K562 (cell line): ENCODE measurements around the gene OXSR1. TPM values are rescaled to one million over a fixed set of nuclear protein-coding genes. Genes with fewer than 3 reads are reported as not detected.

ENCODE experiments used
- AFF1 ChIP-seq, 2 experiments: fragments of 450-650 bp; IDR thresholded peaks; 2 replicates each; pipeline ENCODE4 v1.6.1; 2018; ENCODE audit warnings: mild to moderate bottlenecking in 2 of 2, low read depth in 1 of 2; ENCODE audit not compliant: partially characterized antibody in 2 of 2
- DMBX1 ChIP-seq: fragments of 250-450 bp; sonication (Bioruptor Pico); IDR thresholded peaks from 2 replicates; pipeline ENCODE4 v1.8.0; 2022; ENCODE audit warnings: inconsistent platforms, mild to moderate bottlenecking, moderate library complexity, borderline replicate concordance
- E2F3 ChIP-seq: fragments of 250-450 bp; sonication (Bioruptor Pico); IDR thresholded peaks from 2 replicates; pipeline ENCODE4 v1.4.0; 2020; ENCODE audit warnings: mild to moderate bottlenecking
- PHF21A ChIP-seq: fragments of 450-650 bp; IDR thresholded peaks from 2 replicates; pipeline ENCODE4 v1.6.1; 2017; ENCODE audit warnings: low read depth, borderline replicate concordance
- POLR3G ChIP-seq: IDR thresholded peaks from 2 replicates; pipeline ENCODE4 v1.6.1; 2011; ENCODE audit not compliant: insufficient read length, insufficient replicate concordance; ENCODE audit errors: extremely low read depth
- PRPF4 ChIP-seq: fragments of 200-400 bp; formaldehyde crosslinking; IDR thresholded peaks from one replicate; pipeline ENCODE4 v1.6.1; 2017; ENCODE audit warnings: low read length, low read depth, mild to moderate bottlenecking; ENCODE audit not compliant: insufficient read depth, poor library complexity, severe bottlenecking
- SOX6 ChIP-seq: fragments of 450-650 bp; IDR thresholded peaks from 2 replicates; pipeline ENCODE4 v1.6.1; 2014; ENCODE audit warnings: mild to moderate bottlenecking
- TBP ChIP-seq: optimal IDR thresholded peaks from 2 replicates; pipeline ENCODE3; 2011; ENCODE audit warnings: low read depth, low read length, improper control_type of control experiment
- U2AF1 ChIP-seq: fragments of 200-400 bp; formaldehyde crosslinking; optimal IDR thresholded peaks from 2 replicates; pipeline ENCODE3; 2017; ENCODE audit warnings: mild to moderate bottlenecking, low read depth, low read length, moderate library complexity
- ZBTB17 ChIP-seq: fragments of 450-650 bp; formaldehyde crosslinking; IDR thresholded peaks from 2 replicates; pipeline ENCODE4 v1.4.0; 2020; ENCODE audit warnings: mild to moderate bottlenecking
- polyA plus RNA-seq, 8 experiments: library from polyadenylated mRNA; depleted of rRNA in 4 of 8; stranded (reverse) in 5 of 8; unstranded in 3 of 8; fragments of >200 nt; fragmentation: Nextera tagmentation in 2 of 8; fragmentation: Illumina TruSeq in 1 of 8; extraction: Ambion mirVana in 2 of 8; extraction: Trizol in 1 of 8; gene quantifications; 2 replicates each; pipeline versions ENCODE4 v1.2.1 to v1.2.3, GENCODE V29; 2011 to 2014; ENCODE audit warnings: inconsistent platforms in 1 of 8, missing spikeins in 1 of 8
- total RNA-seq, 7 experiments: library from RNA; depleted of rRNA in 6 of 7; stranded (reverse); fragments of >200 nt in 6 of 7; fragmentation: Illumina TruSeq in 2 of 7; extraction: Trizol in 2 of 7; gene quantifications; 2 replicates each; pipeline versions ENCODE4 v1.2.1 to v1.2.3, GENCODE V29; 2011 to 2021; ENCODE audit warnings: low replicate concordance in 1 of 7
- TF ChIP-seq, protein P1 (sequence below): fragments of 450-650 bp; IDR thresholded peaks from 2 replicates; pipeline ENCODE4 v1.6.1; 2016; ENCODE audit warnings: low read depth
- TF ChIP-seq, protein P2 (sequence below): fragments of 450-650 bp; formaldehyde crosslinking; IDR thresholded peaks from 2 replicates; pipeline ENCODE4 v1.4.0; 2022; ENCODE audit warnings: missing genetic modification characterization
- TF ChIP-seq, protein P3 (sequence below), 2 experiments: fragments of 450-650 bp; conservative IDR thresholded peaks; 2 replicates each; pipeline ENCODE4 v1.6.1; 2017; ENCODE audit warnings: mild to moderate bottlenecking in 2 of 2, moderate library complexity in 2 of 2

Gene OXSR1
- total and polyA plus RNA-seq, 9 of the 15 experiments (the other 6 are each of a cell fraction or from before 2014, with no cell fraction given) = 15.7 to 87.6 (median 48.7) TPM

DNA sequence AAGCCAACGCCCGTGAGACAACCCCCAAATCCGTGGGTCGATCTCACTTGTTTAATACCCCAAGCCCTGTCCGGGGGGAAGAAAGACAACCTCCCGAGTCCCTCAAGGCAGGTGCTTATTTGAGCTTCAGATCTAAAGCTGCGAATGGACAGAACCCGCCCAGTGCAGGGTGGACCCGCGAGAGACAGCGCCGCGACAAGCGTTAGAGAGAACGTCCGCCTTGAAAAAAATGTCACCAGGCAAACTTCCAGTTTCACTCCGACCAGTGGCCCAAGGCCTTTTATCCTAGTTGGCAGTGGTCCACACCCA is 740 bp upstream of the OXSR1 start (continued):
- TF ChIP-seq, protein P1, sequence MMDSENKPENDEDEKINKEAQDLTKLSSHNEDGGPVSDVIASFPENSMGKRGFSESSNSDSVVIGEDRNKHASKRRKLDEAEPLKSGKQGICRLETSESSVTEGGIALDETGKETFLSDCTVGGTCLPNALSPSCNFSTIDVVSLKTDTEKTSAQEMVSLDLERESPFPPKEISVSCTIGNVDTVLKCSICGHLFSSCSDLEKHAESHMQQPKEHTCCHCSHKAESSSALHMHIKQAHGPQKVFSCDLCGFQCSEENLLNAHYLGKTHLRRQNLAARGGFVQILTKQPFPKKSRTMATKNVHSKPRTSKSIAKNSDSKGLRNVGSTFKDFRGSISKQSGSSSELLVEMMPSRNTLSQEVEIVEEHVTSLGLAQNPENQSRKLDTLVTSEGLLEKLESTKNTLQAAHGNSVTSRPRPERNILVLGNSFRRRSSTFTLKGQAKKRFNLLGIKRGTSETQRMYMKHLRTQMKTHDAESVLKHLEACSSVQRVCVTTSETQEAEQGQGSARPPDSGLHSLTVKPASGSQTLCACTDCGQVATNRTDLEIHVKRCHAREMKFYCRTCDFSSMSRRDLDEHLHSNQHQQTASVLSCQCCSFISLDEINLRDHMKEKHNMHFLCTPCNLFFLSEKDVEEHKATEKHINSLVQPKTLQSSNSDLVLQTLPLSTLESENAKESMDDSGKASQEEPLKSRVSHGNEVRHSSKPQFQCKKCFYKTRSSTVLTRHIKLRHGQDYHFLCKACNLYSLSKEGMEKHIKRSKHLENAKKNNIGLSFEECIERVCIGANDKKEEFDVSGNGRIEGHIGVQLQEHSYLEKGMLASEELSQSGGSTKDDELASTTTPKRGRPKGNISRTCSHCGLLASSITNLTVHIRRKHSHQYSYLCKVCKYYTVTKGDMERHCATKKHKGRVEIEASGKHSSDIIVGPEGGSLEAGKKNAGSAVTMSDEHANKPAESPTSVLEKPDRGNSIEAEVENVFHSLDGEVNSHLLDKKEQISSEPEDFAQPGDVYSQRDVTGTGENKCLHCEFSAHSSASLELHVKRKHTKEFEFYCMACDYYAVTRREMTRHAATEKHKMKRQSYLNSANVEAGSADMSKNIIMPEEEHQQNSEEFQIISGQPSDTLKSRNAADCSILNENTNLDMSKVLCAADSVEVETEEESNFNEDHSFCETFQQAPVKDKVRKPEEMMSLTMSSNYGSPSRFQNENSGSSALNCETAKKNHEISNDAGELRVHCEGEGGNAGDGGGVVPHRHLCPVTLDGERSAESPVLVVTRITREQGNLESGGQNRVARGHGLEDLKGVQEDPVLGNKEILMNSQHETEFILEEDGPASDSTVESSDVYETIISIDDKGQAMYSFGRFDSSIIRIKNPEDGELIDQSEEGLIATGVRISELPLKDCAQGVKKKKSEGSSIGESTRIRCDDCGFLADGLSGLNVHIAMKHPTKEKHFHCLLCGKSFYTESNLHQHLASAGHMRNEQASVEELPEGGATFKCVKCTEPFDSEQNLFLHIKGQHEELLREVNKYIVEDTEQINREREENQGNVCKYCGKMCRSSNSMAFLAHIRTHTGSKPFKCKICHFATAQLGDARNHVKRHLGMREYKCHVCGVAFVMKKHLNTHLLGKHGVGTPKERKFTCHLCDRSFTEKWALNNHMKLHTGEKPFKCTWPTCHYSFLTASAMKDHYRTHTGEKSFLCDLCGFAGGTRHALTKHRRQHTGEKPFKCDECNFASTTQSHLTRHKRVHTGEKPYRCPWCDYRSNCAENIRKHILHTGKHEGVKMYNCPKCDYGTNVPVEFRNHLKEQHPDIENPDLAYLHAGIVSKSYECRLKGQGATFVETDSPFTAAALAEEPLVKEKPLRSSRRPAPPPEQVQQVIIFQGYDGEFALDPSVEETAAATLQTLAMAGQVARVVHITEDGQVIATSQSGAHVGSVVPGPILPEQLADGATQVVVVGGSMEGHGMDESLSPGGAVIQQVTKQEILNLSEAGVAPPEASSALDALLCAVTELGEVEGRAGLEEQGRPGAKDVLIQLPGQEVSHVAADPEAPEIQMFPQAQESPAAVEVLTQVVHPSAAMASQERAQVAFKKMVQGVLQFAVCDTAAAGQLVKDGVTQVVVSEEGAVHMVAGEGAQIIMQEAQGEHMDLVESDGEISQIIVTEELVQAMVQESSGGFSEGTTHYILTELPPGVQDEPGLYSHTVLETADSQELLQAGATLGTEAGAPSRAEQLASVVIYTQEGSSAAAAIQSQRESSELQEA = no peak
- TF ChIP-seq ZBTB17 (CRISPR knock-in tag) (no peak), PRPF4 (no peak), U2AF1 (no peak), AFF1 (IDR thresholded peaks at IDR 0.05; ENCODE audit: low read depth in 1 of 2, partially characterized antibody in 2 of 2) (peak in 1 of 2 experiments; percentile 70), TBP (peak; percentile 59), POLR3G (no peak), SOX6 (no peak), DMBX1 (0 out of 2 replicates have a peak, but pooled peaks have one; percentile 33), PHF21A (no peak), E2F3 (CRISPR knock-in tag) (no peak)
- TF ChIP-seq, protein P2, sequence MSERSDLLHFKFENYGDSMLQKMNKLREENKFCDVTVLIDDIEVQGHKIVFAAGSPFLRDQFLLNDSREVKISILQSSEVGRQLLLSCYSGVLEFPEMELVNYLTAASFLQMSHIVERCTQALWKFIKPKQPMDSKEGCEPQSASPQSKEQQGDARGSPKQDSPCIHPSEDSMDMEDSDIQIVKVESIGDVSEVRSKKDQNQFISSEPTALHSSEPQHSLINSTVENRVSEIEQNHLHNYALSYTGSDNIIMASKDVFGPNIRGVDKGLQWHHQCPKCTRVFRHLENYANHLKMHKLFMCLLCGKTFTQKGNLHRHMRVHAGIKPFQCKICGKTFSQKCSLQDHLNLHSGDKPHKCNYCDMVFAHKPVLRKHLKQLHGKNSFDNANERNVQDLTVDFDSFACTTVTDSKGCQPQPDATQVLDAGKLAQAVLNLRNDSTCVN (CRISPR knock-in tag) = no peak
- TF ChIP-seq, protein P3, sequence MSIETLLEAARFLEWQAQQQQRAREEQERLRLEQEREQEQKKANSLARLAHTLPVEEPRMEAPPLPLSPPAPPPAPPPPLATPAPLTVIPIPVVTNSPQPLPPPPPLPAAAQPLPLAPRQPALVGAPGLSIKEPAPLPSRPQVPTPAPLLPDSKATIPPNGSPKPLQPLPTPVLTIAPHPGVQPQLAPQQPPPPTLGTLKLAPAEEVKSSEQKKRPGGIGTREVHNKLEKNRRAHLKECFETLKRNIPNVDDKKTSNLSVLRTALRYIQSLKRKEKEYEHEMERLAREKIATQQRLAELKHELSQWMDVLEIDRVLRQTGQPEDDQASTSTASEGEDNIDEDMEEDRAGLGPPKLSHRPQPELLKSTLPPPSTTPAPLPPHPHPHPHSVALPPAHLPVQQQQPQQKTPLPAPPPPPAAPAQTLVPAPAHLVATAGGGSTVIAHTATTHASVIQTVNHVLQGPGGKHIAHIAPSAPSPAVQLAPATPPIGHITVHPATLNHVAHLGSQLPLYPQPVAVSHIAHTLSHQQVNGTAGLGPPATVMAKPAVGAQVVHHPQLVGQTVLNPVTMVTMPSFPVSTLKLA (conservative IDR thresholded peaks at IDR 0.05) = no peak
